Astrocyte (in vitro differentiated cells and primary cell): ENCODE results near the gene ARHGAP6. TPM values are rescaled to one million over a fixed set of nuclear protein-coding genes. Genes with fewer than 3 reads are reported as not detected.

Experiments
- DNase-seq: peaks from one replicate; pipeline ENCODE4 v3.0.0-alpha.2; 2010; ENCODE audit warnings: low read depth
- FAIRE-seq: peaks from 2 replicates; lab custom pipeline; 2011; peaks lifted over from hg19 to GRCh38; lab: Jason Lieb, UNC
- H2AFZ ChIP-seq: 2 replicates; pipeline ENCODE4 v1.6.0; 2012; ENCODE audit warnings: low read depth, low read length, inconsistent platforms
- H3K27ac ChIP-seq: 2 replicates; pipeline ENCODE4 v1.5.1; 2011; ENCODE audit warnings: low read depth, low read length, inconsistent platforms
- H3K27me3 ChIP-seq: 2 replicates; pipeline ENCODE4 v1.6.0; 2011; ENCODE audit warnings: low read length, inconsistent platforms; ENCODE audit not compliant: insufficient read depth
- H3K36me3 ChIP-seq: 2 replicates; pipeline ENCODE4 v1.5.1; 2011; ENCODE audit warnings: low read length, inconsistent platforms; ENCODE audit not compliant: insufficient read depth
- H3K4me1 ChIP-seq: 2 replicates; pipeline ENCODE4 v1.5.1; 2011; ENCODE audit warnings: low read length, inconsistent platforms; ENCODE audit not compliant: insufficient read depth
- H3K4me2 ChIP-seq: 2 replicates; pipeline ENCODE4 v1.6.0; 2012; ENCODE audit warnings: low read length, inconsistent platforms
- H3K4me3 ChIP-seq: 2 replicates; pipeline ENCODE4 v1.5.1; 2011; ENCODE audit warnings: low read depth, mild to moderate bottlenecking, low read length, inconsistent platforms; ENCODE audit not compliant: insufficient read depth
- H3K79me2 ChIP-seq: 2 replicates; pipeline ENCODE4 v1.6.0; 2012; ENCODE audit warnings: mild to moderate bottlenecking, low read length, inconsistent platforms; ENCODE audit not compliant: insufficient read depth
- H3K9ac ChIP-seq: 2 replicates; pipeline ENCODE4 v1.6.0; 2012; ENCODE audit warnings: mild to moderate bottlenecking, low read length, inconsistent platforms
- H3K9me3 ChIP-seq: 2 replicates; pipeline ENCODE4 v1.5.1; 2012; ENCODE audit warnings: low read depth, mild to moderate bottlenecking, low read length, inconsistent platforms; ENCODE audit not compliant: insufficient read depth
- H4K20me1 ChIP-seq: 2 replicates; pipeline ENCODE4 v1.6.0; 2012; ENCODE audit warnings: low read length, inconsistent platforms; ENCODE audit not compliant: insufficient read depth
- H3K27ac Mint-ChIP-seq: one replicate; pipeline ENCODE4 v1.8.0; 2021; ENCODE audit warnings: mild to moderate bottlenecking, mixed read lengths; ENCODE audit not compliant: unreplicated experiment
- H3K27me3 Mint-ChIP-seq: one replicate; pipeline ENCODE4 v1.8.0; 2021; ENCODE audit warnings: low read depth, mixed read lengths; ENCODE audit not compliant: unreplicated experiment
- H3K36me3 Mint-ChIP-seq: one replicate; pipeline ENCODE4 v1.8.0; 2021; ENCODE audit warnings: low read depth, mixed read lengths; ENCODE audit not compliant: unreplicated experiment
- H3K4me1 Mint-ChIP-seq: one replicate; pipeline ENCODE4 v1.8.0; 2021; ENCODE audit warnings: low read depth, mixed read lengths; ENCODE audit not compliant: unreplicated experiment
- H3K4me3 Mint-ChIP-seq: one replicate; pipeline ENCODE4 v1.8.0; 2021; ENCODE audit warnings: mild to moderate bottlenecking, moderate library complexity, mixed read lengths; ENCODE audit not compliant: unreplicated experiment
- H3K9me3 Mint-ChIP-seq: one replicate; pipeline ENCODE4 v1.8.0; 2021; ENCODE audit warnings: mild to moderate bottlenecking, mixed read lengths; ENCODE audit not compliant: unreplicated experiment
- EZH2 ChIP-seq: IDR thresholded peaks from 2 replicates; pipeline ENCODE4 v1.6.1; 2012; ENCODE audit warnings: mild to moderate bottlenecking, low read length, inconsistent platforms; ENCODE audit not compliant: insufficient read depth
- total RNA-seq: library from RNA; stranded (reverse); gene quantifications from 2 replicates; pipeline ENCODE4 v1.2.1, GENCODE V29; 2021
- TF ChIP-seq, protein P1 (sequence below): IDR thresholded peaks from 2 replicates; pipeline ENCODE4 v1.5.1; 2011; ENCODE audit warnings: low read depth, mild to moderate bottlenecking, inconsistent platforms, low read length, moderate library complexity; ENCODE audit not compliant: insufficient read depth

ARHGAP6 gene
- total RNA-seq, 1 donor from 2014 or later: 0.30 TPM

DNA sequence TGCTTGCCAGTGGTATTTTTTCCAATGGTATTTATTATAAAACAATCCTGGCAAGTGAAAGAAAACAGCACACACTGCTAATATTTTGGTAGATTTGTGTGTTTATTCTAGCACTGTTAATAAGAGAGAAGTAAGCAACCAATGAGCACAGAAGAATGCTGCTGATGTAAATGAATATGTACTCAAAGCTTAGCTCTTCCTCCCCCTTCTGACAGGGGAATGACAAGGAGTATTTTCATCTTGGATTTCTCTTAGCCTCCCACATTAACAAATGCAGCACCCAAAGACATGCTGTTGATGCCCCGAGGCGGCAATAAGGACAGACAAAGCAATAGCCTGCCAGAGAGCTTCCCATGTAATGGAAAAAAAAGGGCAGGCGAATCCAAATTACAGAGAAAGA is 18.6 kb downstream of the ARHGAP6 start:
- H3K4me2 ChIP-seq: no peak overlapping the region
- Mint-ChIP-seq H3K27me3 (no peaks in the 10 kb centered on the region), H3K36me3 (no peaks in the 10 kb centered on the region), H3K4me3 (no peak overlapping the region), H3K27ac (no peak overlapping the region), H3K4me1 (peaks cover 8% of the 10 kb centered on the region), H3K9me3 (no peaks in the 10 kb centered on the region)
- DNase-seq (no peak), FAIRE-seq (no peak)
- no peaks in the 10 kb centered on the region for H3K36me3 ChIP-seq
- H3K27me3 ChIP-seq: no peaks in the 10 kb centered on the region
- no peak overlapping the region for H2AFZ ChIP-seq
- H3K4me1 ChIP-seq: no peaks in the 10 kb centered on the region
- no peaks in the 10 kb centered on the region for H3K79me2 ChIP-seq
- no peak overlapping the region for H3K27ac ChIP-seq
- no peak overlapping the region for H3K4me3 ChIP-seq
- TF ChIP-seq, protein P1, sequence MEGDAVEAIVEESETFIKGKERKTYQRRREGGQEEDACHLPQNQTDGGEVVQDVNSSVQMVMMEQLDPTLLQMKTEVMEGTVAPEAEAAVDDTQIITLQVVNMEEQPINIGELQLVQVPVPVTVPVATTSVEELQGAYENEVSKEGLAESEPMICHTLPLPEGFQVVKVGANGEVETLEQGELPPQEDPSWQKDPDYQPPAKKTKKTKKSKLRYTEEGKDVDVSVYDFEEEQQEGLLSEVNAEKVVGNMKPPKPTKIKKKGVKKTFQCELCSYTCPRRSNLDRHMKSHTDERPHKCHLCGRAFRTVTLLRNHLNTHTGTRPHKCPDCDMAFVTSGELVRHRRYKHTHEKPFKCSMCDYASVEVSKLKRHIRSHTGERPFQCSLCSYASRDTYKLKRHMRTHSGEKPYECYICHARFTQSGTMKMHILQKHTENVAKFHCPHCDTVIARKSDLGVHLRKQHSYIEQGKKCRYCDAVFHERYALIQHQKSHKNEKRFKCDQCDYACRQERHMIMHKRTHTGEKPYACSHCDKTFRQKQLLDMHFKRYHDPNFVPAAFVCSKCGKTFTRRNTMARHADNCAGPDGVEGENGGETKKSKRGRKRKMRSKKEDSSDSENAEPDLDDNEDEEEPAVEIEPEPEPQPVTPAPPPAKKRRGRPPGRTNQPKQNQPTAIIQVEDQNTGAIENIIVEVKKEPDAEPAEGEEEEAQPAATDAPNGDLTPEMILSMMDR: no peak
- no peak overlapping the region for H3K9ac ChIP-seq
- H3K9me3 ChIP-seq: no peaks in the 10 kb centered on the region
- no peaks in the 10 kb centered on the region for H4K20me1 ChIP-seq

GRCh38 chrX:11641349-11642065 is 24.2 kb downstream of the ARHGAP6 start:
- Histone ChIP-seq H3K4me1 (no peaks in the 10 kb centered on the region), H3K27ac (no peak overlapping the region), H3K36me3 (no peaks in the 10 kb centered on the region), H3K79me2 (no peaks in the 10 kb centered on the region), H3K9ac (no peak overlapping the region), H3K9me3 (no peaks in the 10 kb centered on the region), H3K4me3 (no peak overlapping the region), H2AFZ (no peak overlapping the region), H3K27me3 (no peaks in the 10 kb centered on the region), H4K20me1 (no peaks in the 10 kb centered on the region), H3K4me2 (no peak overlapping the region)
- H3K36me3 Mint-ChIP-seq: no peaks in the 10 kb centered on the region
- H3K27ac Mint-ChIP-seq: no peak overlapping the region
- no peaks in the 10 kb centered on the region for H3K4me1 Mint-ChIP-seq
- no peak for DNase-seq
- TF ChIP-seq, protein P1: no peak
- no peak for TF ChIP-seq EZH2
- H3K4me3 Mint-ChIP-seq: no peak overlapping the region
- peaks cover 2% of the 10 kb centered on the region for H3K27me3 Mint-ChIP-seq
- H3K9me3 Mint-ChIP-seq: no peaks in the 10 kb centered on the region
- peak; percentile 47 for FAIRE-seq

- no peak overlapping the region for H3K4me2 ChIP-seq
- H3K27me3 ChIP-seq: no peaks in the 10 kb centered on the region
- Mint-ChIP-seq H3K9me3 (no peaks in the 10 kb centered on the region), H3K4me3 (no peak overlapping the region), H3K36me3 (no peaks in the 10 kb centered on the region), H3K4me1 (no peaks in the 10 kb centered on the region), H3K27ac (no peak overlapping the region), H3K27me3 (peaks cover 2% of the 10 kb centered on the region)
- H2AFZ ChIP-seq: no peak overlapping the region
- H3K27ac ChIP-seq: no peak overlapping the region
- TF ChIP-seq EZH2: no peak
- TF ChIP-seq, protein P1: no peak
- peak; percentile 60 for FAIRE-seq
- H4K20me1 ChIP-seq: no peaks in the 10 kb centered on the region
- DNase-seq: no peak
- no peak overlapping the region for H3K9ac ChIP-seq
- H3K36me3 ChIP-seq: no peaks in the 10 kb centered on the region
- H3K4me3 ChIP-seq: no peak overlapping the region
- no peaks in the 10 kb centered on the region for H3K9me3 ChIP-seq
- H3K4me1 ChIP-seq: no peaks in the 10 kb centered on the region
- no peaks in the 10 kb centered on the region for H3K79me2 ChIP-seq
Measured at GRCh38 chrX:11640089-11640488, 25.6 kb downstream of the ARHGAP6 start.
